Measurements from ENCODE around the gene PRCC. TPM values are rescaled to one million over a fixed set of nuclear protein-coding genes. Genes with fewer than 3 reads are reported as not detected.

Gene PRCC
- total RNA-seq, 1 experiment from 2014 or later = 40.3 TPM

DNA sequence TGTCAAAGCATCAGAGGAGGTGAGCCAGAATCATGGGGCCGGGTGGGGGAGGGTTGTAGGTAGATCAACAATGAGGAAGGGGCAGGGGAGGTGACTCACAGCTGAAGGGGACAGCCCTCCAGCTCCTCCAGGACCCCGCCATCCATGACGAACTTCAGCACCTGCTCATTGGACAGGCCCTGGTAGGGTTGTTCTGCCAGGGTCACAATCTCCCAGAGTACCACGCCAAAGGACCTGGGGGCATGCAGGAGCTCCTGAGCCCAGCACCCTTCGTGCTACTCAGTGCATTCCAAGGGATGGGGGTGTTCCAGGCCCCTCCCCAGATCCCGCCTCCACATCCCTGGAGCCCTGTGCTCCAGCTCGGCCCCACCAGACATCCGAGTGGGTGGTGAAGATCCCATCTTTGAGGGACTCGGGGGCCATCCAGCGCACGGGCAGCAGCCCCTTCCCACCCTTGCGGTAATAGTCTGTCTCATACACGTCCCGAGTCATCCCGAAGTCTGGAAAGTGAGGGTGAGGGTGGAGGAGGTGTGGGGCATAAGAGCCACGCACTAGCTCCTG, 74.0 kb downstream of the PRCC start:
- no peak for DNase-seq (ENCODE audit: low spot score)

DNA sequence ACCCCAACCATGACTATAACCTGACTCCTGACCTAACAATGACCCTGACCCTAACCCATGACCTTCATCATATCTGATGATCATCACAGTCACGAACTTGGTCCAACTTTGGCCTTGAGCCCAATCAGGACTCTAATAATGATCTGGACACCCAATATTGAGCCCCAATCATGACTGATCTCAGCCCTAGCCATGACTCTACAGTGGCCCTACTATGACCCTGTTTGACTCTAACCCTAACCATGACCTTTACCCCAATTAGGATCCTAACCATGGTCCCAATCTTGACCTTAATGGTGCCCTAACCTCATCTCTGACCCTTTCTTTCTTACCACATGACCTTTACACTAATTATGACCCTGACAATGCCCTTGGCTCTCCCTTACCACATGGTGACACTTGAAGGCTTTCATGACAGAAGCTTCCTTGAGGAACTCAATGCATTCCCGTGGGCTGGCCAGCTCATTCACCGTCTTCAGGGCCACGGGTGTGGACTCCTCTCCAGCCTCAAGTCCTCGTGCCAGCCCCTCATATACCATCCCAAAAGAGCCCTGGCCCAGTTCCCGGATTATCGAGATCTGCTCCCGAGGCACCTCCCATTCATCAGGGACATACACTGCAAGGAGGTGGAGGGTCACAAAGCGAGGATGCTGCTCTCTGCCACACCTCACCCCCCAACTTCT, 75.4 kb downstream of the PRCC start:
- no peak for DNase-seq (ENCODE audit: low spot score)

DNA sequence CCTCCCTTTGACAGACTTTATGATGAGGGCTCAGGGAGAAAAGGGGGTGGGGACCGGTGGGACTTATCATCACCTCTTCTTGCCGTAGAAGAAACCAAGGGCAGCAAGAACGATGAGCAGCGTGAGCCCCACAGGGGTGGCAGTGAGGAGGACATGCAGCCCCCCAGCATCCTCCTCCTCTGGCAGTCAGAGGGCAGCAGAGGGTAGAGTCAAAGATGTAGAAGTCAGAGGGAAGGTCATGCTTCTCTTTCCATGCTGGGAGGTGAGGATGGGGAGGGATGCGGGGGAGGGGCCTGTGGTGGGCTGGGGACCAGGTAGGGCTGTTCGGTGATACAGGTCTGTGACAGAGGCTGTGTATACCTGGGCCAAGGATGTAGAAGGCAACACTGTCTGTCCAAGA, 76.8 kb downstream of the PRCC start:
- DNase-seq (ENCODE audit: low spot score) = no peak

DNA sequence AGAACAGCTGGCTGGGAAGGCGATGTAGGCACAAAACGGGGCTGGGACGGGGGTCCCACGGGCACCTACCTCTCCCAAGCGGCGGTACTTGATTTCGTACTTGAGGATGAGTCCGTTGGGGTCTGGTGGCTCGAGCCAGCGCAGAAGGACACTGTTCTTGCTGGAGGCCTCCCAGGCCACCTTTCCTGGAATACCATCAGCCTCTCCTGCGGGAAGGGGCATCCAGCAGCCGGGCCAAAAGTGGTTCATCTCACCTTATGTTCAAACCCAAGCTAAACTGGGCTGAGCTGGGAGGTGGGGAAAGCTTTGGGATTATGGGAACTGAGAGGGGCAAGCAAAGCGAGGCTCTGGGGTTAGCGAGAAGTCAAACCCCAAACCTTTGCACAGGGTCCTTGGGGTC, 77.3 kb downstream of the PRCC start:
- no peak for DNase-seq (ENCODE audit: low spot score)

DNA sequence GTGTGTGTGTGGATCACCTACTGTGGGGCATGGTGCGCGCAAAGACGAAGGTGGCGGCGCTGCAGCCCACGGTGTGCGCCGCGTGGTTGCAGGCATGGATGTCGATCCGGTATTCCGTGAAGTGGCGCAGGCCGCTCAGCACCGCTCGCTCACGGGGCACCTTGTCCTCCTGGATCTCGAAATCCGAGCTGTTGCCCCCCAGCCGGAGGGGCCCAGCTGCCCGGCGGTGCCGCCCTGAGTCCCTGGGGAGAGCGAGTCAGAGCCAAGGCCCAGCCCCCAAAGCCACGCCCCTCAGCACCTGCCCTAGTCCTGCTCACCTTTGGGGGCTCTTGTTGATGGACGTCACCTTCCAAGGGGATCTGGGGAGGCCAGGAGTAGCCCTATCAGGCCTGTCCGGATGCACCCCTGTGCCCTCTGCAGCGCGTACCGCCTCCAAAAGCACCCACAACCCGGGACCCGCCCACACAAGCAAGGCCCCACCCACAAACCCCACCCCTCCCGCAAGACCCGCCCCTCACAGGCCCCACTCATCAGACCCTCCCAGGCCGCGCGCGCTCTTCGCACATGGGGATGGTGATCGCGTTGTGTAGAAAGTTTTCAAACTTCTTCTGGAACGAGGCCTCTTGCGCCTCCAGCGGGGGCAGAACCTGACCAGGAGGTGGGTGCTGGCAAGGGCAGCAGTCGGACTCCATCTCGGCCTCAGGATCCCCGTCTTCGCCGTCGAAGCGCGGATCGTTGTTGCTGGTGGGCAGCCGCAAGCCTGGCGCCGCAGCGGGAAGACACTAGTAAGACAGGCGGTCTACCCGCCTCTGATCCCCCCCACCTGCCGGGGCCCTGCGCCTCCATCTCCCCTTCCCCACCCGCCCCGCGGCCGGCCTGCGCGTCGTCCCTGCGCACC, 78.0 kb downstream of the PRCC start:
- DNase-seq (ENCODE audit: low spot score) = no peak

DNA sequence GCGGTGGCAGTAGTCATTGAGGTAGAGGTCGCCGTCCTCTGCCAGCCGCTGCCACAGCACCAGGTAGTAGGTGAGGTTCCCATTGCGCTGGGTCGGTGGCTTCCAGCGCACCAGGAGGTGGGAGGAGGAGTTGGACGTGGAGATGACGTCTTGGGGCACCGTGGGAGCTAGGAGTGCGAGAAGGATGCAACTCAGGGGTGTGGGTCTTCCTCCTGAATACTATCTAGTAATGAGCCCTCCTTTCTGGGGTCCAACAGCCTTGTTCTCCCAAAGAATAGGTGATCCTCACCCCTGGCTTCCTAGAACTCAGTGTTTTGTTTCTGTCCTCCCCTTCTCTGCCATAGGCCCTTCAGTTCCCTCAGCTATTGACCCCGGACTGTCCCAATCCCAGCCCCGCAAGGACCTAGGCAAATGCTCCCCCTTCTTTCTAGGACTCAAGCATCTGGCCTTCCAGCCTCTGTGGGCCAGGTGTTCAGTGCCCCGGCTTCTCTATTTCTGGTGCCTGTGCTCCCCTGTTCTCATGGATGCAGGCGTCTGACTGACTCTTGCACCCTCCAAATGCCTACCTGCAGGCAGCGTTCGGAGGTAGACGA, 78.7 kb downstream of the PRCC start:
- DNase-seq (ENCODE audit: low spot score) = no peak

DNA sequence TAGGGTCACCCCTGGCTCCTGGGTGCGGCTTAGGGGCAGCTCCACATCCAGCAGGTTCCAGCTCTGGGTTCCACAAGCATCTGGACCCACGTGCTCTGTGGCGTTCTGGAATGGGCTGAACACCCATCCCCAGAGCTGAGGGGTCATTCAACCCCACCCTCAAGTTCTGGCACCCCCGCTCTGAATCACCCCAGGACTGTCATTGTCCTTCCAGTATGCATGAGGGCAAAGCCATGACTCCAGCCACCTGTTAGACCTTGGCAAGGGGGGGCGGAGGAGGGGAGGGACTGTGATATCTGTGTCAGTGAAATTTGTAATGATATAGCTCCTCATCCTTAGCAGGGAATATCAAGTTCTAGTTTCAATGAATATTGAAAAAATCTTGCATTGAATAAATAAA, 79.3 kb downstream of the PRCC start:
- no peak for DNase-seq (ENCODE audit: low spot score)

DNA sequence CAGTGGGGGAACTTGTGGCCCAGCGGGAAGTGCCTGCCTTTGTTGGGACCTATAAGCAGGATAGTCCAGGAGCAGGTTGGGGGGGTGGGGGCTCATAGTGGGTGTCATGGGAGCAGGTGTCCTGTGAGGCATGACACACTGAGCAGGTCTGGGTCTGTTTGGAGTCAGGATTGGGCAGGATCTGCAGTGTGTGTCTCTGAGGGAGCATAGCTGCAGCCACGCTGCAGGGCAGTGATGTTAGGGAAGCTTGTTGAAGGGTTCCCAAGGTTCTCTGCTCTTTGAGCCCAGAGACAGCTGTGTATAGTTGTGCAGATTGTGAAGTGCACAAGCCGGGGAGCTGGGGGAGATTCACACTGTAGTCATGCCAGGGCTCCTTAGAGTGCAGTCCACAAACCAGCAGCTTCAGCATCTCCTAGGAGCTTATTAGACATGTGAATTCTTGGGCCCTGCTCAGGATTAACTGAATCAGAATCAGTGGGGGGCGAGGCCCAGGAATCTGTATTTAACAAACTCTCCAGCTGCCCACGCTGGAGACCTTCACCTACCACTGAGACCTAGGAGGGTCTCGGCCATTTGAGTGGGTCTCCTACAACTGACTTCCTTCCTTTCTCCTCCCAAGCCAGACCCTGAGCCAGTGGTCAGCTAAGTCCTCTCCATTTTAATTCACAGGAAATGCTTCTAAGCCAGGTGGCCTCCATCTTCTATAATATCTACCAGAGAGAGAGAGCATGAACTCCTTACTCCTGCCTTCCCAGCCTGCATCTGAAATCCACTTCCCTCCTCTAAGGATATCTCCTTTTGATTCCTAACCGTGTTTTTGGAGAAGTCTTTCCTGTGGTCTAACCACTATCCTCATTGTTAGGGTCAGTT, 80.5 kb downstream of the PRCC start:
- DNase-seq (ENCODE audit: low spot score) = no peak

DNA sequence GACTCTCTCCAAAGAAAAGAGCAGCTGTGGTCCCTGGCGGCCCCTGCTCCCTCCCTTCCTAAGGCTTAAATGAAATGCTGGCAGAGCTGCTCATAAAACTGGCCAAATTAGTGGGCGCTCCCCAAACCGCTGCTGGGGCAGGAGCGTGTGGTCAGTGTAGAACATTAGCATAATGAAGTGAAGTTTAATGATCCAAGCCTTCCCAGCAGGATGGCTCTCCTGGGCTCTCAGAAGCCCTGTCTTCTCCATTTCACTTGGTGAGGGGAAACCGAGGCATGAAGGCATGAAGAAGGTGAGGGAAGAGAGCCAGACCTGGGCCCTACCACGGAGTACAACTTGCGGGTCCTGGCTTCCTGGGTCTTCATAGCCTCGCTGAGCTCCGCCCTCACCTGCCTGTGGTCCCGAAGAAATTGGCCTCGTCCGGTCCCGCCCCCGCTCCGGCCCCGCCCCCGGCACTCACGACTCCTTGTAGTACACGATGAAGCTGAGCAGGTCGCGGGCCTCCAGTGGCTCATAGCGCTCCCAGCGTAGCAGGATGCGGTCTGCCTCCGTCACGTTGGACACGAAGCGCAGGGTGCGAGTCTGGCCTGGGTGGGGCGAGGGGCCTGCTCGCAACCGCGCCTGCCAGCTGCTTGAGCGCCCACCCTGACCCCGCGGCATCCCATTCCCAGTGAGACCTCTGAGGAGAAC, 81.3 kb downstream of the PRCC start:
- DNase-seq (ENCODE audit: low spot score) = no peak

DNA sequence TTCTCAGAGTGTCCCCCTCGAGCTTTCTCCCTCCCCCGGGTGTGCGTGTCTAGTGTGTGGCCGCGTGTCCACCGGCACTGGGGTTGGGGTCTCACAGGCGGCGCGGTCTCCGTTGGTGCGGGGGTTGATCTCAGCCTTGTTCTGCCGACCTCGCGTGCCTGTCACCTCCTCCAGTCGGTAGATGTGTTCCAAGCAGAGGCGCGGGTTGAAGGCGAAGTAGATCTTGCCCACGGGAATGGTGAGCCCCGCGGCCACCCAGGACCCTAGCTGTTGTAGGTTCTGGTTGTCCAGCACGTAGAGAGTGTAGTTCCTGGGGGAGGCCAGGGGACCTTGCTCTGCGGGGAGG, 81.8 kb downstream of the PRCC start:
- no peak for DNase-seq (ENCODE audit: low spot score)

Other genes starting within 250 kb of the PRCC start
- 58.9 and 66.2 TPM in 2 replicates for gene IQGAP3, start 195.0 kb upstream of the PRCC start, total RNA-seq (2014; rRNA removed; shearing (Covaris generic))
- gene TTC24, start 187.8 kb upstream of the PRCC start, total RNA-seq (2014; rRNA removed; shearing (Covaris generic)) = not detected in 2 replicates
- 174 and 204 TPM in 2 replicates for gene NAXE, start 175.8 kb upstream of the PRCC start, total RNA-seq (2014; rRNA removed; shearing (Covaris generic))
- gene GPATCH4, start 166.1 kb upstream of the PRCC start, total RNA-seq (2014; rRNA removed; shearing (Covaris generic)) = 53.1 and 54.1 TPM in 2 replicates
- 0.26 TPM in 1 of 2 replicates, not detected in the other for gene HAPLN2, start 148.1 kb upstream of the PRCC start, total RNA-seq (2014; rRNA removed; shearing (Covaris generic))
- gene BCAN, start 125.4 kb upstream of the PRCC start, total RNA-seq (2014; rRNA removed; shearing (Covaris generic)) = not detected in 2 replicates
- gene NES, start 90.1 kb upstream of the PRCC start, total RNA-seq (2014; rRNA removed; shearing (Covaris generic)) = 60.4 and 105 TPM in 2 replicates
- gene CRABP2, start 62.0 kb upstream of the PRCC start, total RNA-seq (2014; rRNA removed; shearing (Covaris generic)) = 5.4 and 6.3 TPM in 2 replicates
- gene METTL25B, start 39.1 kb upstream of the PRCC start, total RNA-seq (2014; rRNA removed; shearing (Covaris generic)) = 4.9 and 5.7 TPM in 2 replicates
- 18.9 and 25.6 TPM in 2 replicates for gene ISG20L2, start 38.8 kb upstream of the PRCC start, total RNA-seq (2014; rRNA removed; shearing (Covaris generic))
- 133 and 138 TPM in 2 replicates for gene MRPL24, start 26.4 kb upstream of the PRCC start, total RNA-seq (2014; rRNA removed; shearing (Covaris generic))
- gene HDGF, start 15.9 kb upstream of the PRCC start, total RNA-seq (2014; rRNA removed; shearing (Covaris generic)) = 430 and 446 TPM in 2 replicates
- 0.09 TPM in 1 of 2 replicates, not detected in the other for gene SH2D2A, start 49.3 kb downstream of the PRCC start, total RNA-seq (2014; rRNA removed; shearing (Covaris generic))
- not detected in 2 replicates for gene INSRR, start 91.6 kb downstream of the PRCC start, total RNA-seq (2014; rRNA removed; shearing (Covaris generic))
- 0.16 and 0.24 TPM in 2 replicates for gene NTRK1, start 93.3 kb downstream of the PRCC start, total RNA-seq (2014; rRNA removed; shearing (Covaris generic))
- 2.8 and 3.1 TPM in 2 replicates for gene PEAR1, start 126.2 kb downstream of the PRCC start, total RNA-seq (2014; rRNA removed; shearing (Covaris generic))
- gene LRRC71, start 153.1 kb downstream of the PRCC start, total RNA-seq (2014; rRNA removed; shearing (Covaris generic)) = not detected in 2 replicates

All from A172 (cell line).